Keratinocyte (primary cell): ENCODE measurements around the gene DIP2C. TPM values are rescaled to one million over a fixed set of nuclear protein-coding genes. Genes with fewer than 3 reads are reported as not detected.

ENCODE experiments used
- DNase-seq: peaks from one replicate; pipeline ENCODE4 v3.0.0-alpha.2; 2011; ENCODE audit warnings: low read depth, missing footprints, low spot score
- FAIRE-seq: peaks from 2 replicates; lab custom pipeline; 2011; peaks lifted over from hg19 to GRCh38; lab: Jason Lieb, UNC
- H2AFZ ChIP-seq: 2 replicates; pipeline ENCODE4 v1.6.0; 2012; ENCODE audit warnings: low read length, control low read depth, inconsistent platforms; ENCODE audit not compliant: control insufficient read depth
- H3K27ac ChIP-seq: 2 replicates; pipeline ENCODE4 v1.5.1; 2011; ENCODE audit warnings: low read length; ENCODE audit not compliant: control insufficient read depth, insufficient read depth
- H3K27me3 ChIP-seq: 3 replicates; pipeline ENCODE4 v1.6.0; 2011; ENCODE audit warnings: low read length; ENCODE audit not compliant: control insufficient read depth, insufficient read depth; ENCODE audit errors: extremely low read depth
- H3K36me3 ChIP-seq, 2 experiments: 2 replicates in 1 of 2; 3 replicates in 1 of 2; pipeline ENCODE4 v1.5.1; 2011; ENCODE audit warnings: low read length in 2 of 2, mild to moderate bottlenecking in 1 of 2; ENCODE audit not compliant: control insufficient read depth in 2 of 2, insufficient read depth in 2 of 2; ENCODE audit errors: extremely low read depth in 1 of 2
- H3K4me1 ChIP-seq: 3 replicates; pipeline ENCODE4 v1.5.1; 2011; ENCODE audit warnings: low read length; ENCODE audit not compliant: control insufficient read depth, insufficient read depth; ENCODE audit errors: extremely low read depth
- H3K4me2 ChIP-seq: 3 replicates; pipeline ENCODE4 v1.6.0; 2011; ENCODE audit warnings: low read depth, low read length; ENCODE audit not compliant: control insufficient read depth, insufficient read depth; ENCODE audit errors: extremely low read depth
- H3K4me3 ChIP-seq, 3 experiments: fragments of 200-600 bp in 1 of 3; sonication (generic) in 1 of 3; 2 replicates in 2 of 3; 3 replicates in 1 of 3; pipeline ENCODE4 v1.5.1; 2011 to 2016; ENCODE audit warnings: low read length in 3 of 3, mild to moderate bottlenecking in 3 of 3, control low read depth in 2 of 3, inconsistent platforms in 1 of 3, low read depth in 1 of 3, mixed read lengths in 1 of 3, mixed run types in 1 of 3, moderate library complexity in 1 of 3; ENCODE audit not compliant: control insufficient read depth in 2 of 3, insufficient read depth in 2 of 3; ENCODE audit errors: extremely low read depth in 1 of 3
- H3K79me2 ChIP-seq: 2 replicates; pipeline ENCODE4 v1.6.0; 2012; ENCODE audit warnings: low read length; ENCODE audit not compliant: control insufficient read depth, insufficient read depth
- H3K9ac ChIP-seq: 3 replicates; pipeline ENCODE4 v1.6.0; 2011; ENCODE audit warnings: low read length; ENCODE audit not compliant: control insufficient read depth, insufficient read depth; ENCODE audit errors: extremely low read depth
- H3K9me1 ChIP-seq: 3 replicates; pipeline ENCODE4 v1.6.0; 2011; ENCODE audit warnings: low read length; ENCODE audit not compliant: control insufficient read depth, insufficient read depth; ENCODE audit errors: extremely low read depth
- H3K9me3 ChIP-seq: 2 replicates; pipeline ENCODE4 v1.5.1; 2012; ENCODE audit warnings: low read depth, low read length; ENCODE audit not compliant: control insufficient read depth
- H4K20me1 ChIP-seq: 3 replicates; pipeline ENCODE4 v1.6.0; 2011; ENCODE audit warnings: low read length; ENCODE audit not compliant: control insufficient read depth, insufficient read depth; ENCODE audit errors: extremely low read depth
- EZH2 ChIP-seq: IDR thresholded peaks from one replicate; pipeline ENCODE4 v1.6.1; 2012; ENCODE audit warnings: inconsistent platforms, mild to moderate bottlenecking, low read length, moderate library complexity
- dilution Hi-C: fragments of 300-500 bp; cut with MboI; formaldehyde crosslinking; loops from one replicate; pipeline ENCODE4 v1.7.0; 2020; ENCODE audit warnings: low sequenced_read_pairs; ENCODE audit not compliant: extremely low pct_ligation_motif_present
- polyA plus RNA-seq, 5 experiments: library from polyadenylated mRNA; depleted of rRNA in 3 of 5; stranded (reverse) in 3 of 5; stranded (forward) in 1 of 5; unstranded in 1 of 5; fragments of >200 nt; gene quantifications; 1 replicate in 1 of 5; 2 replicates in 3 of 5; 3 replicates in 1 of 5; pipeline versions ENCODE4 v1.2.1 to v1.2.3, GENCODE V29; 2011 to 2012; ENCODE audit warnings: missing spikeins in 2 of 5, low read depth in 1 of 5, low replicate concordance in 1 of 5
- TF ChIP-seq, protein P1 (sequence below), 3 experiments: IDR thresholded peaks in 1 of 3; conservative IDR thresholded peaks in 1 of 3; optimal IDR thresholded peaks in 1 of 3; 2 replicates in 2 of 3; 3 replicates in 1 of 3; pipeline versions ENCODE3 to v1.5.1; 2011; ENCODE audit warnings: low read length in 3 of 3, mild to moderate bottlenecking in 3 of 3, moderate library complexity in 2 of 3, control low read depth in 1 of 3, inconsistent platforms in 1 of 3; ENCODE audit not compliant: insufficient read depth in 2 of 3; ENCODE audit errors: extremely low read depth in 1 of 3

DIP2C gene
- polyA plus RNA-seq, 1 donor (not counting 4 experiments of a cell fraction or from before 2014, with no cell fraction given), result 1.3 TPM

DNA sequence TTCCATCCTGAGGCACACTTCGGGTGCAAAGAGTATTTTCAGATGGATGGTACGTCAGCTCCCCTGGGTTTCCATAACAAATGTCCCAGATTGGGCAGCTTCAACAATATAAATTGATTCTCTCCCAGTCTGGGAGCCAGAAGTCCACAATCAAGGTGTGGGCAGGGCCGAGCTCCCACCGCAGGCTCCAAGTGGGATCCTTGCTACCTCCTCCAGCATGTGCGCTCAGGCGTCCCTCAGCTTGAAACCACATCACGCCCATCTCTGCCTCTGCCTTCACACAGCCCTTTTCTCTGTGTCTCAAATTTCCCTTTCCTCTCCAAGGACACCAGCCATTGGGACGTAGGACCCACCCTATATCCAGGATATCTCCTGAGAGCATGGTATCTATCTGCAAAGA lies 153.5 kb downstream of the DIP2C start:
- Histone ChIP-seq H3K4me1 (no peaks in the 10 kb centered on the region), H3K36me3 (no peaks in the 10 kb centered on the region), H3K4me2 (no peak overlapping the region), H3K79me2 (no peaks in the 10 kb centered on the region), H3K9me1 (no peaks in the 10 kb centered on the region), H3K27me3 (no peaks in the 10 kb centered on the region), H3K9me3 (no peaks in the 10 kb centered on the region), H2AFZ (no peak overlapping the region), H3K9ac (no peak overlapping the region), H3K4me3 (no peak overlapping the region), H3K27ac (no peak overlapping the region), H4K20me1 (no peaks in the 10 kb centered on the region)
- DNase-seq (no peak), FAIRE-seq (no peak)
- dilution Hi-C loops, result no loop called here
- TF ChIP-seq, protein P1, sequence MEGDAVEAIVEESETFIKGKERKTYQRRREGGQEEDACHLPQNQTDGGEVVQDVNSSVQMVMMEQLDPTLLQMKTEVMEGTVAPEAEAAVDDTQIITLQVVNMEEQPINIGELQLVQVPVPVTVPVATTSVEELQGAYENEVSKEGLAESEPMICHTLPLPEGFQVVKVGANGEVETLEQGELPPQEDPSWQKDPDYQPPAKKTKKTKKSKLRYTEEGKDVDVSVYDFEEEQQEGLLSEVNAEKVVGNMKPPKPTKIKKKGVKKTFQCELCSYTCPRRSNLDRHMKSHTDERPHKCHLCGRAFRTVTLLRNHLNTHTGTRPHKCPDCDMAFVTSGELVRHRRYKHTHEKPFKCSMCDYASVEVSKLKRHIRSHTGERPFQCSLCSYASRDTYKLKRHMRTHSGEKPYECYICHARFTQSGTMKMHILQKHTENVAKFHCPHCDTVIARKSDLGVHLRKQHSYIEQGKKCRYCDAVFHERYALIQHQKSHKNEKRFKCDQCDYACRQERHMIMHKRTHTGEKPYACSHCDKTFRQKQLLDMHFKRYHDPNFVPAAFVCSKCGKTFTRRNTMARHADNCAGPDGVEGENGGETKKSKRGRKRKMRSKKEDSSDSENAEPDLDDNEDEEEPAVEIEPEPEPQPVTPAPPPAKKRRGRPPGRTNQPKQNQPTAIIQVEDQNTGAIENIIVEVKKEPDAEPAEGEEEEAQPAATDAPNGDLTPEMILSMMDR (optimal IDR thresholded peaks at IDR 0.05 in 1 of 3, IDR thresholded peaks at IDR 0.05 in 1 of 3, conservative IDR thresholded peaks at IDR 0.05 in 1 of 3; ENCODE audit: extremely low read depth in 1 of 3, insufficient read depth in 2 of 3, low read length in 3 of 3), result no peak
- TF ChIP-seq EZH2, result no peak

DNA sequence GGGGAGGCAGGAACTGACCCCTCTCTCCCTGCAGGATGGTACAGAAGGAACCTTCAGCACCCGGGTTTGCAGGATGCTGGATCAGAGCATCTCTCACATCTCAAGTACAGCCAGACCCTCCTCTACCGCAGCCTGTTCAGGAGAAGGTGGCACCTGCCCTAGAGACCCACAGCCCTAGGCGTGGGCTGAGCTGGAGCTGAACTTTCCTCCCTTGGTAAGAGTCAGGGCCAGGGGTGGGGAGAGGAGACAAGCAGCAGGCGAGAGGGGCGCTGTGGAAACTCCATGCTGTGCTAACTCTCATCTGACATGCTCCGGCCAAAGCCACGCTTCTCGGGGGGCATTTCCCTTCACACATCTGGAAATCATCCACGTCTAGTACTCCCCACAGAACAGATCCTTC lies 154.4 kb downstream of the DIP2C start:
- dilution Hi-C loops, result no loop called here
- Histone ChIP-seq H2AFZ (no peak overlapping the region), H3K9ac (no peak overlapping the region), H3K27ac (no peak overlapping the region), H3K79me2 (no peaks in the 10 kb centered on the region), H3K9me1 (no peaks in the 10 kb centered on the region), H3K9me3 (no peaks in the 10 kb centered on the region), H4K20me1 (no peaks in the 10 kb centered on the region), H3K4me3 (no peak overlapping the region), H3K4me1 (no peaks in the 10 kb centered on the region), H3K27me3 (no peaks in the 10 kb centered on the region), H3K4me2 (no peak overlapping the region), H3K36me3 (no peaks in the 10 kb centered on the region)
- no peak for DNase-seq
- TF ChIP-seq, protein P1 (optimal IDR thresholded peaks at IDR 0.05 in 1 of 3, IDR thresholded peaks at IDR 0.05 in 1 of 3, conservative IDR thresholded peaks at IDR 0.05 in 1 of 3; ENCODE audit: extremely low read depth in 1 of 3, insufficient read depth in 2 of 3, low read length in 3 of 3), result no peak
- TF ChIP-seq EZH2, result no peak
- no peak for FAIRE-seq
